ENCODE data around the gene EXOC2.

EXOC2 gene

GRCh38 chr6:454148-454991 is 238.6 kb downstream of the EXOC2 start:
- no peaks in the 10 kb centered on the region for H3K4me1 ChIP-seq (ENCODE audit: insufficient read depth, low read length)
- no peak overlapping the region for H3K4me2 ChIP-seq (ENCODE audit: insufficient read depth, low read length)
- no peaks in the 10 kb centered on the region for H3K79me2 ChIP-seq (ENCODE audit: insufficient read depth, low read length)
- no peak for DNase-seq
- ATAC-seq (ENCODE audit: insufficient read depth, low read depth), result no peak
- no peak overlapping the region for H2AFZ ChIP-seq (ENCODE audit: low read depth, low read length)
- H3K4me3 ChIP-seq (ENCODE audit: low read depth in 1 of 2, low read length in 2 of 2), result no peak overlapping the region
- no peaks in the 10 kb centered on the region for H4K20me1 ChIP-seq (ENCODE audit: insufficient read depth, low read length)
- no peak overlapping the region for H3K27ac ChIP-seq (ENCODE audit: low read length)
- H3K27me3 ChIP-seq (ENCODE audit: insufficient read depth, low read length, poor library complexity), result peaks cover 3% of the 10 kb centered on the region
- H3K36me3 ChIP-seq (ENCODE audit: insufficient read depth, low read length), result no peaks in the 10 kb centered on the region
- no peak for TF ChIP-seq EZH2 (IDR thresholded peaks at IDR 0.05; ENCODE audit: borderline replicate concordance, low read depth, low read length, severe bottlenecking)
- TF ChIP-seq, protein P1, sequence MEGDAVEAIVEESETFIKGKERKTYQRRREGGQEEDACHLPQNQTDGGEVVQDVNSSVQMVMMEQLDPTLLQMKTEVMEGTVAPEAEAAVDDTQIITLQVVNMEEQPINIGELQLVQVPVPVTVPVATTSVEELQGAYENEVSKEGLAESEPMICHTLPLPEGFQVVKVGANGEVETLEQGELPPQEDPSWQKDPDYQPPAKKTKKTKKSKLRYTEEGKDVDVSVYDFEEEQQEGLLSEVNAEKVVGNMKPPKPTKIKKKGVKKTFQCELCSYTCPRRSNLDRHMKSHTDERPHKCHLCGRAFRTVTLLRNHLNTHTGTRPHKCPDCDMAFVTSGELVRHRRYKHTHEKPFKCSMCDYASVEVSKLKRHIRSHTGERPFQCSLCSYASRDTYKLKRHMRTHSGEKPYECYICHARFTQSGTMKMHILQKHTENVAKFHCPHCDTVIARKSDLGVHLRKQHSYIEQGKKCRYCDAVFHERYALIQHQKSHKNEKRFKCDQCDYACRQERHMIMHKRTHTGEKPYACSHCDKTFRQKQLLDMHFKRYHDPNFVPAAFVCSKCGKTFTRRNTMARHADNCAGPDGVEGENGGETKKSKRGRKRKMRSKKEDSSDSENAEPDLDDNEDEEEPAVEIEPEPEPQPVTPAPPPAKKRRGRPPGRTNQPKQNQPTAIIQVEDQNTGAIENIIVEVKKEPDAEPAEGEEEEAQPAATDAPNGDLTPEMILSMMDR (IDR thresholded peaks at IDR 0.05; ENCODE audit: borderline replicate concordance, extremely low read depth, low read length, poor library complexity, severe bottlenecking), result no peak
- no peaks in the 10 kb centered on the region for H3K9me3 ChIP-seq (ENCODE audit: insufficient read depth, low read length, severe bottlenecking)
- H3K9ac ChIP-seq (ENCODE audit: low read depth, low read length), result no peak overlapping the region

GRCh38 chr6:453152-453551 is 239.8 kb downstream of the EXOC2 start:
- H2AFZ ChIP-seq (ENCODE audit: low read depth, low read length), result no peak overlapping the region
- no peak for ATAC-seq (ENCODE audit: insufficient read depth, low read depth)

GRCh38 chr6:452301-453067 is 240.5 kb downstream of the EXOC2 start:
- DNase-seq (no peak), ATAC-seq (ENCODE audit: insufficient read depth, low read depth) (no peak)
- Histone ChIP-seq H3K36me3 (ENCODE audit: insufficient read depth, low read length) (no peaks in the 10 kb centered on the region), H4K20me1 (ENCODE audit: insufficient read depth, low read length) (no peaks in the 10 kb centered on the region), H3K9ac (ENCODE audit: low read depth, low read length) (no peak overlapping the region), H3K27me3 (ENCODE audit: insufficient read depth, low read length, poor library complexity) (peaks cover 3% of the 10 kb centered on the region), H3K9me3 (ENCODE audit: insufficient read depth, low read length, severe bottlenecking) (no peaks in the 10 kb centered on the region), H3K79me2 (ENCODE audit: insufficient read depth, low read length) (no peaks in the 10 kb centered on the region), H3K4me3 (ENCODE audit: low read depth in 1 of 2, low read length in 2 of 2) (no peak overlapping the region), H3K4me2 (ENCODE audit: insufficient read depth, low read length) (no peak overlapping the region), H2AFZ (ENCODE audit: low read depth, low read length) (no peak overlapping the region), H3K4me1 (ENCODE audit: insufficient read depth, low read length) (peaks cover under 1% of the 10 kb centered on the region; the same call in 1 of the 2 replicates), H3K27ac (ENCODE audit: low read length) (no peak overlapping the region)
- TF ChIP-seq, protein P1 (IDR thresholded peaks at IDR 0.05; ENCODE audit: borderline replicate concordance, extremely low read depth, low read length, poor library complexity, severe bottlenecking), result no peak
- no peak for TF ChIP-seq EZH2 (IDR thresholded peaks at IDR 0.05; ENCODE audit: borderline replicate concordance, low read depth, low read length, severe bottlenecking)

More at GRCh38 chr6:453152-453551, 239.8 kb downstream of the EXOC2 start:
- no peak for DNase-seq
- Histone ChIP-seq H3K36me3 (ENCODE audit: insufficient read depth, low read length) (no peaks in the 10 kb centered on the region), H3K9ac (ENCODE audit: low read depth, low read length) (no peak overlapping the region), H3K4me2 (ENCODE audit: insufficient read depth, low read length) (no peak overlapping the region), H3K9me3 (ENCODE audit: insufficient read depth, low read length, severe bottlenecking) (no peaks in the 10 kb centered on the region), H4K20me1 (ENCODE audit: insufficient read depth, low read length) (no peaks in the 10 kb centered on the region), H3K27ac (ENCODE audit: low read length) (no peak overlapping the region), H3K4me3 (ENCODE audit: low read depth in 1 of 2, low read length in 2 of 2) (no peak overlapping the region), H3K79me2 (ENCODE audit: insufficient read depth, low read length) (no peaks in the 10 kb centered on the region), H3K27me3 (ENCODE audit: insufficient read depth, low read length, poor library complexity) (peaks cover 3% of the 10 kb centered on the region), H3K4me1 (ENCODE audit: insufficient read depth, low read length) (no peaks in the 10 kb centered on the region)
- TF ChIP-seq, protein P1 (IDR thresholded peaks at IDR 0.05; ENCODE audit: borderline replicate concordance, extremely low read depth, low read length, poor library complexity, severe bottlenecking), result no peak
- TF ChIP-seq EZH2 (IDR thresholded peaks at IDR 0.05; ENCODE audit: borderline replicate concordance, low read depth, low read length, severe bottlenecking), result no peak
